Progenitor cell of endocrine pancreas (in vitro differentiated cells): ENCODE results near the gene SLC13A2. TPM values are rescaled to one million over a fixed set of nuclear protein-coding genes. Genes with fewer than 3 reads are reported as not detected.

Source experiments
- DNase-seq: peaks from one replicate; pipeline ENCODE4 v3.0.0; 2021; ENCODE audit warnings: low spot score; ENCODE audit not compliant: unreplicated experiment
- H3K27ac Mint-ChIP-seq: 2 replicates; pipeline ENCODE4 v1.8.0; 2021; ENCODE audit warnings: mild to moderate bottlenecking, moderate library complexity, mixed read lengths
- H3K27me3 Mint-ChIP-seq: 2 replicates; pipeline ENCODE4 v1.8.0; 2021; ENCODE audit warnings: mixed read lengths
- H3K36me3 Mint-ChIP-seq: 2 replicates; pipeline ENCODE4 v1.8.0; 2022; ENCODE audit warnings: mixed read lengths; ENCODE audit not compliant: insufficient read depth
- H3K4me1 Mint-ChIP-seq: 2 replicates; pipeline ENCODE4 v1.8.0; 2021; ENCODE audit warnings: low read depth, mixed read lengths
- H3K4me3 Mint-ChIP-seq: 2 replicates; pipeline ENCODE4 v1.8.0; 2021; ENCODE audit warnings: low read depth, mild to moderate bottlenecking, moderate library complexity, mixed read lengths
- H3K9me3 Mint-ChIP-seq: 2 replicates; pipeline ENCODE4 v1.8.0; 2021; ENCODE audit warnings: low read depth, mixed read lengths
- CTCF ChIP-seq: fragments of 200-600 bp; sonication (generic); IDR thresholded peaks from one replicate; pipeline ENCODE4 v1.5.0; 2021; ENCODE audit warnings: antibody characterized with exemption, mild to moderate bottlenecking; ENCODE audit not compliant: unreplicated experiment
- total RNA-seq: library from RNA; stranded (reverse); gene quantifications from 2 replicates; pipeline ENCODE4 v1.2.1, GENCODE V29; 2021

Gene SLC13A2
- total RNA-seq, 1 donor from 2014 or later, result 0.31 TPM

DNA sequence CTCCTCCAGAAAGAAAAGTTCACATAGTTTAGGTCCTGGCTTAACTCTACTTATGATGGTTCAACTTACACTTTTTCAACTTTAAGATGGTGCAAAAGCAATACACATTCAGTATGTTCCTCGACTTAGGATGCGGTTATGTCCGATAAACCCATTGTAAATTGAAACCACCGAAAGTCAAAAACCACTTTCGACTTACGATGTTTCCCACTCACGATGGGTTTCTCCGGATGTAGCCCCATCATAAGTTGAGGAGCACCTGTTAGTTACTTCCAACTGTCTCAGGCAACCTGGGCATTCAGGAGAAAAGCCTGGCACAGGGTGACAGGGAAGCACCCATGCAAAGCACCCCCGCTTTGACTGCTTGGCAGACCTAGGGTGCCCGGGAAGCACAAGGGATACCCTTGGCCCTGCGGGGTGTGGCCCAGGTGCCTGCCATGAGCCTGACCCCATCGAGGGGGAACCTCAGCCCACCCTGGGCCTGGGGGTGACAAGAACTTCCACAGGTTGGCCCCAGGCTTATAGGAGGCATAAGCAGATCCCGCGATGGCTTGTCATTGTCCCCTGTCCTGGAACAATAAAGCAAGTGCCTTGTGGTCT is 65.0 kb downstream of the SLC13A2 start:
- Mint-ChIP-seq H3K27me3 (peaks cover 12% of the 10 kb centered on the region), H3K27ac (no peak overlapping the region), H3K4me3 (no peak overlapping the region), H3K4me1 (no peaks in the 10 kb centered on the region), H3K36me3 (no peaks in the 10 kb centered on the region), H3K9me3 (no peaks in the 10 kb centered on the region)
- no peak for TF ChIP-seq CTCF
- no peak for DNase-seq

DNA sequence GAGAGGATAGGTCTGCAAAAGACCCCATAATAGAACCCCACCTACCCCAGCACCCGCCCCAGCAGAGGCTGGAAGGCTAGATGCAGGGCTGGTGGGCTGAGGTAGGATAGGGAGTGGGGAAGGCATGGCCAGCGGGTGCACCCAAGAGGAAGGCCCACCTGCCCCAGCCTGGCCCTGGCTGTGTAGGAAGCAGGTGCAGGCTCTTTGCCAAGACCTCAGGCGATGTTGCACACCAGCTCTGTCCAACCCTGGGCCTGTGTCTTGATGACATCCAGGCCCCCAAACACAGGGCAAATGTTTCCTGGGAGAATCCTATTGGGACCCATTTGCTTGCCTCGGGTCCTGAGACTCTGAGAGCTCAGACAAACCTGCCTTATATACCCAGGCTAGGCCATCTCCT is 66.8 kb downstream of the SLC13A2 start:
- no peak overlapping the region for H3K4me3 Mint-ChIP-seq
- no peak for TF ChIP-seq CTCF
- no peaks in the 10 kb centered on the region for H3K4me1 Mint-ChIP-seq
- H3K27me3 Mint-ChIP-seq, result peaks cover 10% of the 10 kb centered on the region
- H3K9me3 Mint-ChIP-seq, result no peaks in the 10 kb centered on the region
- no peak overlapping the region for H3K27ac Mint-ChIP-seq
- DNase-seq, result no peak
- no peaks in the 10 kb centered on the region for H3K36me3 Mint-ChIP-seq

GRCh38 chr17:28541439-28541838 is 68.0 kb downstream of the SLC13A2 start:
- no peak overlapping the region for H3K4me3 Mint-ChIP-seq
- DNase-seq, result no peak
- H3K9me3 Mint-ChIP-seq, result no peaks in the 10 kb centered on the region
- H3K27me3 Mint-ChIP-seq, result peaks cover 10% of the 10 kb centered on the region
- H3K4me1 Mint-ChIP-seq, result no peaks in the 10 kb centered on the region
- no peak overlapping the region for H3K27ac Mint-ChIP-seq
- no peak for TF ChIP-seq CTCF
- no peaks in the 10 kb centered on the region for H3K36me3 Mint-ChIP-seq

DNA sequence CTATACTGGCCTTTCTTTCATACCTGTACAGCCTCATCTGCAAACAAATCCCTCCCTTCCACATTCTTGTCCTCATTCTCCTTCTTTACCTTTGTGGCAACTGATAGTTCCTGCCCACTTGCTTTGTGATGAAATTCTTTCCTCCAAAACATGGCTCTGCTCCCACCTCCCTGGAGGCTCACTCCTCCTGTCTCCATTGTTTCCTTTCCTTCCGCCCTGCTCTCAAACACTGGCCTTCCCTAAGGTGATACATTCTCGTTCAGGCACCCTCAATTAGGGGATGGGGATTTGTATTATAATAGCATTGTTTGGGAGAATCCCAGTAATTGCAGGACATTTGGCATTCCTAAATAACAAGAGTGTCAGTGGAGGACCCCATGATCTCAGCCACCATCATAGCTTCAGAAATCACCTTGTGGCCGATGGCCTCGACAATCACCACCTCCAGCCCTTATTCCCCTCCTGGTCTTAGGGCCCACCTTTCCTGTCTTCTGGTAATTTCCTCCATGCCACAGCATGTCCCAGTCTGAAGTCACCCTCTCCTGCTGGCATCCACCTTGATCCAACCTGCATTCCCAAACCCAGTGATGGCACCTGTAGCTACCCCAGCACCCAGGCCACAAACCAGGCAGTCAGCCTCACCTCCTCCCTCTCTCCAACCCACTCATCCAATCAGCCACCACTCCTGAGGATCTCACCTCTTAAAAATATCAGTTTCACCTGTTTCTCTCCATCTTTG is 71.1 kb downstream of the SLC13A2 start:
- Mint-ChIP-seq H3K4me3 (no peak overlapping the region), H3K27me3 (no peaks in the 10 kb centered on the region), H3K27ac (peak overlapping the region; percentile 54), H3K36me3 (peaks cover 1% of the 10 kb centered on the region), H3K9me3 (no peaks in the 10 kb centered on the region), H3K4me1 (peaks cover 2% of the 10 kb centered on the region)
- DNase-seq, result no peak
- no peak for TF ChIP-seq CTCF

DNA sequence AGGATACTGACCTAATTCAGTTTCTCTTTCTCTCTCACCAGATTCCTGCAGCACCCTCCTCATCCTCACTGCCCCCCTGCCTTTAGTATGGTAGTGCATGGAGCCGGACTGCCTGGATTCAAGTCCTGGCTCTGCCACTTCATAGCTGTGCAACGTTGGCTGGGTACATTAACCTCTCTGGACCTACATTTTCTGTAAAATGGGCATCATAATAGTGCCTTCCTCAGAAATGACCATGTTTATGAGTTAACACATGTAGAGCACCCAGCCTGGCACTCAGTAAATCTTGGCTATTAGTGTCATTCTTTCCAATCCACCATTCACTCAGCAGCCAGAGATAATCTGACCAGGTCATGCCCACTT is 71.7 kb downstream of the SLC13A2 start:
- no peak overlapping the region for H3K4me3 Mint-ChIP-seq
- TF ChIP-seq CTCF, result no peak
- no peak for DNase-seq
- peaks cover 2% of the 10 kb centered on the region for H3K4me1 Mint-ChIP-seq
- H3K27me3 Mint-ChIP-seq, result no peaks in the 10 kb centered on the region
- H3K27ac Mint-ChIP-seq, result no peak overlapping the region
- H3K9me3 Mint-ChIP-seq, result no peaks in the 10 kb centered on the region
- peaks cover 1% of the 10 kb centered on the region for H3K36me3 Mint-ChIP-seq
